ENCODE measurements around the gene KRT10. TPM values are rescaled to one million over a fixed set of nuclear protein-coding genes. Genes with fewer than 3 reads are reported as not detected.

KRT10 gene
- total RNA-seq, 4 donors from 2014 or later: 5.1 to 14.3 (median 10.6) TPM

GRCh38 chr17:40772101-40772500 lies 50.3 kb downstream of the KRT10 start, which contains the start of gene KRT26:
KRT26 (minus strand) TSS chr17:40772201; CDS start chr17:40772113, 88 bp downstream.
- WGBS, 2 donors (ENCODE audit: low coverage in 1 of 2): 88 to 100% methylated on average over 2 of the region's 3 CpGs
- no peak for ATAC-seq
- H3K4me1 ChIP-seq: no peaks in the 10 kb centered on the region
- no peaks in the 10 kb centered on the region for H3K36me3 ChIP-seq
- H3K27ac ChIP-seq: no peak within 1 kb of the TSS
- no peaks in the 10 kb centered on the region for H3K9me3 ChIP-seq
- H3K27me3 ChIP-seq: peaks cover 30% of the 10 kb centered on the region
- TF ChIP-seq POLR2AphosphoS5 (IDR thresholded peaks at IDR 0.05) (no peak), POLR2A (IDR thresholded peaks at IDR 0.05) (no peak), EP300 (IDR thresholded peaks at IDR 0.05) (no peak), CTCF (IDR thresholded peaks at IDR 0.05) (no peak)
- no peak within 1 kb of the TSS for H3K4me3 ChIP-seq

Other genes with a start within 250 kb of the KRT10 start
- gene SMARCE1, start 174.8 kb downstream of the KRT10 start, total RNA-seq: 100 to 1,000 TPM; 102 to 131 (median 109) TPM
- 10 to 100 TPM in 1 of 4 donors, 1 to 10 TPM in 2, under 1 TPM in 1; 0.94 to 17.8 (median 1.8) TPM for gene KRT222, start 157.4 kb downstream of the KRT10 start, total RNA-seq
- 10 to 100 TPM in 1 of 4 donors, 1 to 10 TPM in 2, not detected in 1; 1.1 to 14.7 (median 1.2) TPM for gene KRT24, start 118.9 kb downstream of the KRT10 start, total RNA-seq
- gene KRT25, start 67.3 kb downstream of the KRT10 start, total RNA-seq: not detected
- gene KRT26, start 50.4 kb downstream of the KRT10 start, total RNA-seq: not detected
- not detected for gene KRT27, start 40.1 kb downstream of the KRT10 start, total RNA-seq
- gene KRT28, start 22.7 kb downstream of the KRT10 start, total RNA-seq: not detected
- not detected for gene KRT12, start 44.6 kb upstream of the KRT10 start, total RNA-seq
- not detected for gene KRT20, start 62.6 kb upstream of the KRT10 start, total RNA-seq
- gene KRT23, start 115.0 kb upstream of the KRT10 start, total RNA-seq: 1 to 10 TPM in 1 of 4 donors, not detected in 3; 6.1 TPM
- not detected for gene KRT39, start 144.3 kb upstream of the KRT10 start, total RNA-seq
- gene KRT40, start 161.7 kb upstream of the KRT10 start, total RNA-seq: not detected
- not detected for gene KRTAP3-3, start 171.6 kb upstream of the KRT10 start, total RNA-seq
- gene KRTAP3-2, start 177.3 kb upstream of the KRT10 start, total RNA-seq: not detected
- not detected for gene KRTAP3-1, start 186.5 kb upstream of the KRT10 start, total RNA-seq
- not detected for gene KRTAP1-5, start 204.6 kb upstream of the KRT10 start, total RNA-seq
- not detected for gene KRTAP1-4, start 207.6 kb upstream of the KRT10 start, total RNA-seq
- not detected for gene KRTAP1-3, start 212.3 kb upstream of the KRT10 start, total RNA-seq
- gene KRTAP1-1, start 218.8 kb upstream of the KRT10 start, total RNA-seq: not detected
- gene KRTAP2-1, start 224.7 kb upstream of the KRT10 start, total RNA-seq: not detected
- gene KRTAP2-2, start 232.6 kb upstream of the KRT10 start, total RNA-seq: not detected
- gene KRTAP2-3, start 237.5 kb upstream of the KRT10 start, total RNA-seq: not detected
- not detected for gene KRTAP2-4, start 243.3 kb upstream of the KRT10 start, total RNA-seq

Measured in gastroesophageal sphincter (tissue), 4 donors.